Smooth muscle cell (in vitro differentiated cells): Measurements from ENCODE around the gene CNTN5. TPM values are rescaled to one million over a fixed set of nuclear protein-coding genes. Genes with fewer than 3 reads are reported as not detected.

Experiments used
- DNase-seq: peaks from one replicate; lab custom pipeline; 2025; ENCODE audit not compliant: unreplicated experiment; lab: John Stamatoyannopoulos, UW
- H2AFZ ChIP-seq: fragments of 200-600 bp; sonication (generic); 2 replicates; pipeline ENCODE4 v1.6.0; 2016; ENCODE audit warnings: antibody characterized with exemption, low read depth, mild to moderate bottlenecking
- H3F3A ChIP-seq: fragments of 200-600 bp; sonication (generic); 2 replicates; pipeline ENCODE4 v1.6.0; 2017; ENCODE audit warnings: antibody characterized with exemption, low read depth
- H3K27ac ChIP-seq: fragments of 200-600 bp; sonication (generic); 2 replicates; pipeline ENCODE4 v1.5.1; 2016; ENCODE audit warnings: low read depth, mild to moderate bottlenecking
- H3K27me3 ChIP-seq: fragments of 200-600 bp; sonication (generic); 2 replicates; pipeline ENCODE4 v1.6.1; 2016; ENCODE audit warnings: low read depth, mild to moderate bottlenecking
- H3K36me3 ChIP-seq: fragments of 200-600 bp; sonication (generic); 2 replicates; pipeline ENCODE4 v1.5.1; 2016; ENCODE audit warnings: low read depth
- H3K4me1 ChIP-seq: fragments of 200-600 bp; sonication (generic); 2 replicates; pipeline ENCODE4 v1.5.1; 2016; ENCODE audit warnings: low read depth
- H3K4me2 ChIP-seq: fragments of 200-600 bp; sonication (generic); 2 replicates; pipeline ENCODE4 v1.6.0; 2016; ENCODE audit warnings: mild to moderate bottlenecking
- H3K4me3 ChIP-seq: fragments of 200-600 bp; sonication (generic); 2 replicates; pipeline ENCODE4 v1.5.1; 2016; ENCODE audit warnings: mild to moderate bottlenecking
- H3K79me2 ChIP-seq: fragments of 200-600 bp; sonication (generic); 2 replicates; pipeline ENCODE4 v1.6.0; 2016; ENCODE audit warnings: low read depth, mild to moderate bottlenecking
- H3K9ac ChIP-seq: fragments of 200-600 bp; sonication (generic); 2 replicates; pipeline ENCODE4 v1.6.0; 2016; ENCODE audit warnings: low read depth
- H3K9me3 ChIP-seq: fragments of 200-600 bp; sonication (generic); replicated peaks from 2 replicates; pipeline ENCODE4 v1.5.1; 2016; ENCODE audit warnings: low read depth
- H4K20me1 ChIP-seq: fragments of 200-600 bp; sonication (generic); 2 replicates; pipeline ENCODE4 v1.6.0; 2016; ENCODE audit warnings: low read depth
- WGBS: methylation state at CpG from one replicate; pipeline ENCODE4 v1.1.7; 2016; ENCODE audit warnings: low lambda C conversion rate; 5-methylcytosine and 5-hydroxymethylcytosine counted together
- polyA plus RNA-seq: library from polyadenylated mRNA; unstranded; fragments of >200 nt; fragmentation: Nextera tagmentation; extraction: Ambion mirVana; gene quantifications from 2 replicates; pipeline ENCODE4 v1.2.1, GENCODE V29; 2016
- total RNA-seq: library from RNA; depleted of rRNA; stranded (reverse); fragments of >200 nt; gene quantifications from 2 replicates; pipeline ENCODE4 v1.2.3, GENCODE V29; 2014
- TF ChIP-seq, protein P1 (sequence below): fragments of 200-600 bp; sonication (generic); IDR thresholded peaks from 2 replicates; pipeline ENCODE4 v1.5.1; 2017; ENCODE audit warnings: borderline replicate concordance, mild to moderate bottlenecking, antibody characterized with exemption; ENCODE audit not compliant: insufficient read depth, poor library complexity, severe bottlenecking

CNTN5 gene
- total and polyA plus RNA-seq, 2 experiments from 2014 or later: 0.97 to 3.1 TPM

DNA sequence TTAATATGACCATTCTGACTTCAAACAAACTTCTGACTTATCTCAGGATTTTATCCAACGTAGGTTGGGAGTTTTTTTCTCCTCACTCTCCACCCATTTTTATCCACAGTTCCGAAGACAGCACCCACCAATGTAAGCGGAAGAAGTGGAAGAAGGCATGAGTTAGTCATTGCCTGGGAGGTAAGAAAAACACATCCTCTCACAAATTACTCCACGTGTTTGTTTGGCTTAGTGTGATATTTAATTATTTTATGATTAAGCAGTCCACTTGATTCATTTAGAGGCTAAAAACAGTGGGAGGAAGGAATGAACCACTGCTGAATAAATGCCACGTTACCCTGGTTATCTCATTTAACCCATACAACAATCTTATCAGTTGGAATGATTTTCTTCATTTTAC lies 1276.8 kb downstream of the CNTN5 start:
- Histone ChIP-seq H3F3A (no peaks in the 10 kb centered on the region), H3K9me3 (no peaks in the 10 kb centered on the region), H3K4me3 (no peak overlapping the region), H3K4me1 (no peaks in the 10 kb centered on the region), H2AFZ (peak overlapping the region; percentile 29), H3K27me3 (no peaks in the 10 kb centered on the region), H3K4me2 (no peak overlapping the region), H3K9ac (no peak overlapping the region), H4K20me1 (no peaks in the 10 kb centered on the region), H3K79me2 (no peaks in the 10 kb centered on the region), H3K36me3 (no peaks in the 10 kb centered on the region), H3K27ac (no peak overlapping the region)
- no peak for DNase-seq
- TF ChIP-seq, protein P1, sequence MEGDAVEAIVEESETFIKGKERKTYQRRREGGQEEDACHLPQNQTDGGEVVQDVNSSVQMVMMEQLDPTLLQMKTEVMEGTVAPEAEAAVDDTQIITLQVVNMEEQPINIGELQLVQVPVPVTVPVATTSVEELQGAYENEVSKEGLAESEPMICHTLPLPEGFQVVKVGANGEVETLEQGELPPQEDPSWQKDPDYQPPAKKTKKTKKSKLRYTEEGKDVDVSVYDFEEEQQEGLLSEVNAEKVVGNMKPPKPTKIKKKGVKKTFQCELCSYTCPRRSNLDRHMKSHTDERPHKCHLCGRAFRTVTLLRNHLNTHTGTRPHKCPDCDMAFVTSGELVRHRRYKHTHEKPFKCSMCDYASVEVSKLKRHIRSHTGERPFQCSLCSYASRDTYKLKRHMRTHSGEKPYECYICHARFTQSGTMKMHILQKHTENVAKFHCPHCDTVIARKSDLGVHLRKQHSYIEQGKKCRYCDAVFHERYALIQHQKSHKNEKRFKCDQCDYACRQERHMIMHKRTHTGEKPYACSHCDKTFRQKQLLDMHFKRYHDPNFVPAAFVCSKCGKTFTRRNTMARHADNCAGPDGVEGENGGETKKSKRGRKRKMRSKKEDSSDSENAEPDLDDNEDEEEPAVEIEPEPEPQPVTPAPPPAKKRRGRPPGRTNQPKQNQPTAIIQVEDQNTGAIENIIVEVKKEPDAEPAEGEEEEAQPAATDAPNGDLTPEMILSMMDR: no peak
- 71% methylated on average over 5 of the region's 5 CpGs for WGBS

DNA sequence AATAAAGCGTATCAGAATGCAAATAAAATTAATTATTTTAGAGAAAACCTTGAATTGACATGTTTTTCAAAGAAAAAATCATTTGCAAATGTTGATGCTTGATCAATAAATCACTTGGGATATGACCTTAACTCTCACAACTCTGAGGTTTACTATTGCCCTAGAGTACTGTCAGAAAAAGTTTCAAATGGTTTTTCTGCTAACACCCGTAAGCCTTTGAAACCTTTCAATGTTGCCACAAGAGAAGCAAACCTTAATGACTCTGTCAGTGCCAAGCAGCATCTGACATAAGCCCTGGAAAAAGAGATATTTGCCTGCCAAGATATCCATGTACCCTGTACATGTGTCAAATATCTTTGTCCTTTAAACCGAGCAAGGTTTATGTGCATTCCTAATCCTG lies 1282.1 kb downstream of the CNTN5 start:
- H3K4me1 ChIP-seq: no peaks in the 10 kb centered on the region
- no peaks in the 10 kb centered on the region for H4K20me1 ChIP-seq
- WGBS: 89% methylated on average over 3 of the region's 3 CpGs
- H3K79me2 ChIP-seq: no peaks in the 10 kb centered on the region
- H3K9me3 ChIP-seq: no peaks in the 10 kb centered on the region
- no peak for DNase-seq
- H3F3A ChIP-seq: no peaks in the 10 kb centered on the region
- no peak overlapping the region for H3K27ac ChIP-seq
- TF ChIP-seq, protein P1: no peak
- no peaks in the 10 kb centered on the region for H3K36me3 ChIP-seq
- H3K27me3 ChIP-seq: no peaks in the 10 kb centered on the region
- no peak overlapping the region for H3K4me3 ChIP-seq
- no peak overlapping the region for H2AFZ ChIP-seq
- H3K4me2 ChIP-seq: no peak overlapping the region
- H3K9ac ChIP-seq: no peak overlapping the region

DNA sequence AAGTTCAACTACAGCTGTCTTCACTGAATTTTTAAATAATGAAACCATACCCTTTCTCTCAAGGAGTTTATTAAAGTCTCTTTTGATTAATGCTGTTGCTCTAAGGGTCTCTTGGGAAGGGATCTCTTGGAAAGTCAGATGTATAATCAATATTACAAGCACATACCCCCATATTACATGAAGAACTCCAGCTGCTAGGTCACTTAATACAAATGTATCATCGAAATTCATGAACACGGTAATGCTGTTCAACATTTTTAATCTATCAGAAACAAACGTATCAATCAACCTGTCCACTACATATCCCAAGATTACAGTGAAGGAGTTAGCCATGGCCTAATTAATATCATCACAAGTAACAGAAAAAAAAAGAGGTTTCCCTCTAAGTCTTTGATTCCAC lies 1283.1 kb downstream of the CNTN5 start:
- no peak for DNase-seq
- TF ChIP-seq, protein P1: no peak
- Histone ChIP-seq H3K4me2 (no peak overlapping the region), H3K27ac (no peak overlapping the region), H2AFZ (no peak overlapping the region), H3K79me2 (no peaks in the 10 kb centered on the region), H3K4me1 (no peaks in the 10 kb centered on the region), H3K36me3 (no peaks in the 10 kb centered on the region), H3K9ac (no peak overlapping the region), H4K20me1 (no peaks in the 10 kb centered on the region), H3F3A (no peaks in the 10 kb centered on the region), H3K9me3 (no peaks in the 10 kb centered on the region), H3K27me3 (no peaks in the 10 kb centered on the region), H3K4me3 (no peak overlapping the region)
- 94% methylated on average over 3 of the region's 3 CpGs for WGBS

DNA sequence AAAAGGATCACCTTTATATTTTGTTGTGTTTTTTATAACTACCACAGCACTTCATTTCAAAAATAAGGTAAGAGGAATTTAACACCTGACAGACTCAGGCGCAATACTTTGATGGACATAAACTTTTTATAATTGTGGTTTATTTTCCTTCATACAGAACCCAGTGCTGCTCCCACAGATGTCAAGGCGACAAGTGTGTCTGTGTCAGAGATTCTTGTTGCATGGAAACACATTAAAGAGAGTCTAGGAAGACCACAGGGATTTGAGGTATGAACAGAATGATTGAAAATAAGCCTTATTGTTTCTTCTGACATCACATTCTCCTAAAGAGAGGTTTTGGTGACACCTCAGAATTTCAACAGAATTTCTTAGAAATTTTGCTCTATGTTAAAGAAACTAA lies 1287.5 kb downstream of the CNTN5 start:
- no peaks in the 10 kb centered on the region for H3K9me3 ChIP-seq
- H3K4me1 ChIP-seq: no peaks in the 10 kb centered on the region
- no peak for DNase-seq
- no peak overlapping the region for H3K4me3 ChIP-seq
- WGBS: 95% methylated on average over 2 of the region's 2 CpGs
- H3K9ac ChIP-seq: no peak overlapping the region
- H3K4me2 ChIP-seq: no peak overlapping the region
- no peaks in the 10 kb centered on the region for H3F3A ChIP-seq
- H3K36me3 ChIP-seq: no peaks in the 10 kb centered on the region
- H2AFZ ChIP-seq: no peak overlapping the region
- TF ChIP-seq, protein P1: no peak
- H4K20me1 ChIP-seq: no peaks in the 10 kb centered on the region
- H3K79me2 ChIP-seq: no peaks in the 10 kb centered on the region
- no peaks in the 10 kb centered on the region for H3K27me3 ChIP-seq
- no peak overlapping the region for H3K27ac ChIP-seq
